Sigmoid colon (tissue), 7 donors: ENCODE measurements around the gene FNDC11. TPM values are rescaled to one million over a fixed set of nuclear protein-coding genes. Genes with fewer than 3 reads are reported as not detected.

Experiments
- DNase-seq: peaks from one replicate; pipeline ENCODE4 v3.0.0-alpha.2; 2019
- H3K27ac ChIP-seq, 4 donors: fragments of 200-600 bp; sonication (generic); one replicate each; pipeline ENCODE4 v1.5.1; 2016 to 2019; ENCODE audit warnings: mild to moderate bottlenecking in 1 of 4
- H3K27me3 ChIP-seq, 3 donors: fragments of 200-600 bp; sonication (generic); one replicate each; pipeline ENCODE4 v1.5.1; 2019; ENCODE audit warnings: mild to moderate bottlenecking in 1 of 3
- H3K36me3 ChIP-seq, 4 donors: fragments of 200-600 bp; sonication (generic); one replicate each; pipeline ENCODE4 v1.5.1; 2016 to 2019
- H3K4me1 ChIP-seq, 4 donors: fragments of 200-600 bp; sonication (generic); one replicate each; pipeline ENCODE4 v1.5.1; 2017 to 2019
- H3K4me3 ChIP-seq, 4 donors: fragments of 200-600 bp; sonication (generic); one replicate each; pipeline ENCODE4 v1.5.1; 2017 to 2019; ENCODE audit warnings: mild to moderate bottlenecking in 2 of 4, moderate library complexity in 1 of 4
- H3K9me3 ChIP-seq, 4 donors: fragments of 200-600 bp in 3 of 4; sonication (generic) in 3 of 4; one replicate each; pipeline versions ENCODE4 v1.5.1 to v1.6.1; 2013 to 2019
- EP300 ChIP-seq, 4 donors: sonication (generic); formaldehyde crosslinking; IDR thresholded peaks; one replicate each; pipeline ENCODE4 v1.6.1; 2017; ENCODE audit warnings: antibody characterized with exemption in 4 of 4
- POLR2A ChIP-seq, 2 donors: fragments of 450-650 bp; IDR thresholded peaks; one replicate each; pipeline ENCODE4 v1.6.1; 2016; ENCODE audit warnings: antibody characterized with exemption in 2 of 2, mild to moderate bottlenecking in 2 of 2, moderate library complexity in 2 of 2
- POLR2AphosphoS5 ChIP-seq, 4 donors: sonication (generic); formaldehyde crosslinking; IDR thresholded peaks; one replicate each; pipeline ENCODE4 v1.6.1; 2017; ENCODE audit warnings: antibody characterized with exemption in 4 of 4
- WGBS, 2 donors: extraction: QIAGEN DNeasy Blood & Tissue Kit; methylation state at CpG; one replicate each; pipeline ENCODE4 v1.1.7; 2013; 5-methylcytosine and 5-hydroxymethylcytosine counted together
- intact Hi-C: fragments of 100-400 bp; cut with DNase I; formaldehyde crosslinking; loops from one replicate; pipeline ENCODE4 v1.15.1; 2023
- polyA plus RNA-seq, 3 donors: library from polyadenylated mRNA; stranded (reverse); fragments of 200-250 nt; gene quantifications; one replicate each; pipeline ENCODE4 v1.2.3, GENCODE V29; 2013
- total RNA-seq, 4 donors: library from RNA; depleted of rRNA; stranded (reverse); fragments of >200 nt; gene quantifications; one replicate each; pipeline ENCODE4 v1.1.0, GENCODE V29; 2016
- TF ChIP-seq, protein P1 (sequence below), 4 experiments: fragments of 450-650 bp in 3 of 4; fragments of 200-600 bp in 1 of 4; IDR thresholded peaks; one replicate each; pipeline ENCODE4 v1.5.1; 2016 to 2019; ENCODE audit warnings: antibody characterized with exemption in 4 of 4, mild to moderate bottlenecking in 3 of 4, moderate library complexity in 2 of 4
- donor health status: healthy with polysubstance abuse.
- donor health status: Bipolar disorder and iron deficiency.
- donor health status: healthy.

Gene FNDC11
- total and polyA plus RNA-seq, 7 donors = under 0.01 to 0.55 (median 0.41) TPM; not detected in 1

DNA sequence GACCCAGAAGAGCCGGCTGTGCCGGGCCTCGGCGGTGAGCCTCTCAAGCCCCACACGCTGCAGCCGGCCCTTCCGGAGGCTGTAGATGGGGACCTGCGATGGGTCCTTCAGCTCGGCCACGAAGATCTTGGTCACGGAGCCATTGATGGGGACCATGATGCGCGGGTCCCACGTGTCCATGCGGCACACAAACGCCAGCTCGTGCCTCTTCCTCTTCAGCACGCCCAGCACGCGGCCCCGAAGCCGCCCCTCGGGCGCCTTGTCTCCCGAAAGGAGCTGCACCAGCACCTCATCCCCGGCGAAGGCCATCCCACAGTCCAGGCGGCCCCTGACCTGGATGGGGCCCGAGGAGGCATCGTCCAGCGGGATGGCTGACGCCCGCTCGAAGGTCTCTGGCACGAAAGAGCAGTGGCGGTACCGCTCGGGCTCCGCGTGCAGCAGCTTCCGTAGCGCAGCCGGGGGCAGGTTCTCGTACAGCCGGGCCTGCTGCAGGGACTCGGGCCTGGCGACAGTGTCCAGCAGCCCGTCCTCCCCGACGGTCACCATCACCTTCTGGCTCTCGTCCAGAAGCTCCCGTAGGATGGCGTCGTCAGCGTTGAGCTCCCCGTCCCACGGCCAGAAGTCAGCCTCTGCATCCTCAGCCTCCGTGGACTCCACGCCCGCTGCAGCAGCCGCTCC lies 11.2 kb downstream of the FNDC11 start:
- intact Hi-C loops = no loop called here
- Histone ChIP-seq H3K27ac (no peak overlapping the region), H3K9me3 (no peaks in the 10 kb centered on the region), H3K4me1 (no peaks in the 10 kb centered on the region), H3K4me3 (no peak overlapping the region), H3K27me3 (no peaks in the 10 kb centered on the region), H3K36me3 (peaks cover 18 to 55% (median 37%) of the 10 kb centered on the region in 4 donors)
- WGBS, 2 donors = 95 to 96% methylated on average over 61 of the region's 61 CpGs
- TF ChIP-seq, protein P1, sequence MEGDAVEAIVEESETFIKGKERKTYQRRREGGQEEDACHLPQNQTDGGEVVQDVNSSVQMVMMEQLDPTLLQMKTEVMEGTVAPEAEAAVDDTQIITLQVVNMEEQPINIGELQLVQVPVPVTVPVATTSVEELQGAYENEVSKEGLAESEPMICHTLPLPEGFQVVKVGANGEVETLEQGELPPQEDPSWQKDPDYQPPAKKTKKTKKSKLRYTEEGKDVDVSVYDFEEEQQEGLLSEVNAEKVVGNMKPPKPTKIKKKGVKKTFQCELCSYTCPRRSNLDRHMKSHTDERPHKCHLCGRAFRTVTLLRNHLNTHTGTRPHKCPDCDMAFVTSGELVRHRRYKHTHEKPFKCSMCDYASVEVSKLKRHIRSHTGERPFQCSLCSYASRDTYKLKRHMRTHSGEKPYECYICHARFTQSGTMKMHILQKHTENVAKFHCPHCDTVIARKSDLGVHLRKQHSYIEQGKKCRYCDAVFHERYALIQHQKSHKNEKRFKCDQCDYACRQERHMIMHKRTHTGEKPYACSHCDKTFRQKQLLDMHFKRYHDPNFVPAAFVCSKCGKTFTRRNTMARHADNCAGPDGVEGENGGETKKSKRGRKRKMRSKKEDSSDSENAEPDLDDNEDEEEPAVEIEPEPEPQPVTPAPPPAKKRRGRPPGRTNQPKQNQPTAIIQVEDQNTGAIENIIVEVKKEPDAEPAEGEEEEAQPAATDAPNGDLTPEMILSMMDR (IDR thresholded peaks at IDR 0.05) = no peak
- no peak for TF ChIP-seq POLR2A (IDR thresholded peaks at IDR 0.05)
- no peak for DNase-seq

DNA sequence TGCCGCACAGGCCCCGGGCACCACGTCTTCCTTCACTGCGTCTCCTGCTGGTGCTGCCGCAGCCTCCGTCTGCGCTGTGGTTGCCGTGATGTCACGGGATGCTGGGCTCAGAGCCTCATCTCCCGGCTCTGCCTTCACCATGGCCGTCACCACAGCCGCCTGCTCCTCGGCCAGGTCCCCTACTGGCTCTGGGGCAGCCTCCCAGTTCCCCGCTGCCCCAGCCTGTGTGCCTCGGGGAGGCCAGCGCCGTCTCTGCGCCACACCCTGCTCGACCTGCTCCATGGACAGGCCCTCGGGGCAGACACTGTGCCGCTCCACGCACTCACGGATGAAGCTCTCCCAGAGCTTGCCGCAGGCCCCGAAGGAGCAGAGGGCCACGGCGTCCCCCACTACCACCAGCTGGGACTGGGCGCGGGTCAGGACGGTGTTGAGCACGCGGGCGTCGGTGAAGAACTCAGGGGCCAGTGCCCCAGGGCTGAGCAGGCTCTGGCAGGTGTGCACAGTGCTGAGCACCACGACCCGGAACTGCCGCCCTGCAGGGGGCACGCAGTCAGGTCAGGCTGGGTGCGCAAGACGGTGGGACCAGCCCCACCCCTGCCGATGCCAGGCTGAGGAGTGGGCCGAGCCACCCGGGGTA lies 11.9 kb downstream of the FNDC11 start:
- Histone ChIP-seq H3K4me3 (no peak overlapping the region), H3K9me3 (no peaks in the 10 kb centered on the region), H3K4me1 (no peaks in the 10 kb centered on the region), H3K36me3 (peaks cover 11 to 48% (median 31%) of the 10 kb centered on the region in 4 donors), H3K27me3 (no peaks in the 10 kb centered on the region), H3K27ac (no peak overlapping the region)
- DNase-seq = no peak
- 96% methylated on average over 43 of the region's 43 CpGs for WGBS, 2 donors
- intact Hi-C loops = no loop called here
- no peak for TF ChIP-seq POLR2A (IDR thresholded peaks at IDR 0.05)
- TF ChIP-seq, protein P1 (IDR thresholded peaks at IDR 0.05) = no peak

DNA sequence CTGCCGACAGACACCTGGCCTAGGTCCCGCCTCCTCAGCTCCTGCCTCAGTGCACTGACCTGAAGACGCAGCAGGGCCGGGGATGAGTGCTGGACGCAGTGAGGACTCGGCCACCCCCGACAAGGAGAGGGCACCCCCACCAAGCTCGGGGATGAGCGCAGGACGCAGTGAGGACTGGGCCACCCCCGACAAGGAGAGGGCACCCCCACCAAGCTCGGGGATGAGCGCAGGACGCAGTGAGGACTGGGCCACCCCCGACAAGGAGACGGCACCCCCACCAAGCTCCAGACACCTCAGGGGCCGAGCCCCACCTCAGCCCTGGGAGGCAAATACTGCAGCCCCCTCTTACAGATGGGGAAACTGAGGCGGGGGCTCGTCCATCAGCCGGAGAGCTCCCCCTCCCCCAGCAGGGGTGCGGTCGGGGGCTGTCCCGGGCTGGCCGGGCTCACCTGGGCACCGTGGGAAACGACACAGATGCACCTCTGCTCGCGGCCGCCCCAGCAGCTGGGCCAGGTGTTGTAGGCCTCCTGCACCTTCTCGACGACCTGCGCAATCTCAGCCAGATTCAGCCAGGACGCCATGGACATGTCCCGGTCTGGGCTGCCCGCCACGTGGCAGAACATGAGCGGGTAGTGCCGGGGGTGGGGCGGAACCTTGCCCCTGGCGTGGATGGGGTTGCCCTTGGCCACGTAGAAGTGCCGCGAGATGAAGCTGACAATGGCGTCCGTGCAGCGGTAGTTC lies 12.6 kb downstream of the FNDC11 start:
- intact Hi-C loops = no loop called here
- no peak overlapping the region for H3K4me3 ChIP-seq
- H3K27me3 ChIP-seq = no peaks in the 10 kb centered on the region
- peaks cover 8 to 41% (median 25%) of the 10 kb centered on the region in 4 donors for H3K36me3 ChIP-seq
- no peak for DNase-seq
- H3K9me3 ChIP-seq = no peaks in the 10 kb centered on the region
- TF ChIP-seq POLR2A (IDR thresholded peaks at IDR 0.05) = no peak
- TF ChIP-seq, protein P1 (IDR thresholded peaks at IDR 0.05) = no peak
- TF ChIP-seq EP300 (IDR thresholded peaks at IDR 0.05) = no peak
- no peak overlapping the region for H3K27ac ChIP-seq
- no peaks in the 10 kb centered on the region for H3K4me1 ChIP-seq
- WGBS, 2 donors = 90 to 93% methylated on average over 46 of the region's 46 CpGs

DNA sequence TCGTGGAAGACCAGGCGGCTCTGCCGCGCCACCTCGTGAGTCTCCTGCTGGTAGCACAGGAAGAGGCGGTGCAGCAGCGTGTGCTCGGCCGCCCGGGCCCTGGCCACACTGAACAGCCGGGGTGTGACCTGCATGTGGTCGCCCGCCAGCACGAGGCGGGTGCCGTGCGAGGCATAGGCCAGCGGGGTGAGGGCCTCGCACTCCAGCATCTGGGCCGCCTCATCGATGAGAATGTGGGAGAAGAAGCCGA lies 13.1 kb downstream of the FNDC11 start:
- no peak overlapping the region for H3K27ac ChIP-seq
- TF ChIP-seq, protein P1 (IDR thresholded peaks at IDR 0.05) = no peak
- TF ChIP-seq POLR2AphosphoS5 (IDR thresholded peaks at IDR 0.05) (no peak), POLR2A (IDR thresholded peaks at IDR 0.05) (no peak), EP300 (IDR thresholded peaks at IDR 0.05) (no peak)
- H3K9me3 ChIP-seq = no peaks in the 10 kb centered on the region
- H3K27me3 ChIP-seq = no peaks in the 10 kb centered on the region
- intact Hi-C loops = no loop called here
- no peak for DNase-seq
- H3K36me3 ChIP-seq = peaks cover 4 to 37% (median 20%) of the 10 kb centered on the region in 4 donors
- 88 to 92% methylated on average over 22 of the region's 22 CpGs for WGBS, 2 donors
- H3K4me3 ChIP-seq = no peak overlapping the region
- peaks cover 0 to 2% (median 0%) of the 10 kb centered on the region in 4 donors for H3K4me1 ChIP-seq
